Stimulated activated CD4-positive, alpha-beta T cell treated with anti-CD3 and anti-CD28 coated beads, Interleukin-4, amount 100 ng/mL, for 1 hour (primary cell): ENCODE measurements around the gene KCNIP2.

ENCODE experiments used
- DNase-seq: peaks from one replicate; pipeline ENCODE4 v3.0.0-alpha.2; 2020

The KCNIP2 gene

DNA sequence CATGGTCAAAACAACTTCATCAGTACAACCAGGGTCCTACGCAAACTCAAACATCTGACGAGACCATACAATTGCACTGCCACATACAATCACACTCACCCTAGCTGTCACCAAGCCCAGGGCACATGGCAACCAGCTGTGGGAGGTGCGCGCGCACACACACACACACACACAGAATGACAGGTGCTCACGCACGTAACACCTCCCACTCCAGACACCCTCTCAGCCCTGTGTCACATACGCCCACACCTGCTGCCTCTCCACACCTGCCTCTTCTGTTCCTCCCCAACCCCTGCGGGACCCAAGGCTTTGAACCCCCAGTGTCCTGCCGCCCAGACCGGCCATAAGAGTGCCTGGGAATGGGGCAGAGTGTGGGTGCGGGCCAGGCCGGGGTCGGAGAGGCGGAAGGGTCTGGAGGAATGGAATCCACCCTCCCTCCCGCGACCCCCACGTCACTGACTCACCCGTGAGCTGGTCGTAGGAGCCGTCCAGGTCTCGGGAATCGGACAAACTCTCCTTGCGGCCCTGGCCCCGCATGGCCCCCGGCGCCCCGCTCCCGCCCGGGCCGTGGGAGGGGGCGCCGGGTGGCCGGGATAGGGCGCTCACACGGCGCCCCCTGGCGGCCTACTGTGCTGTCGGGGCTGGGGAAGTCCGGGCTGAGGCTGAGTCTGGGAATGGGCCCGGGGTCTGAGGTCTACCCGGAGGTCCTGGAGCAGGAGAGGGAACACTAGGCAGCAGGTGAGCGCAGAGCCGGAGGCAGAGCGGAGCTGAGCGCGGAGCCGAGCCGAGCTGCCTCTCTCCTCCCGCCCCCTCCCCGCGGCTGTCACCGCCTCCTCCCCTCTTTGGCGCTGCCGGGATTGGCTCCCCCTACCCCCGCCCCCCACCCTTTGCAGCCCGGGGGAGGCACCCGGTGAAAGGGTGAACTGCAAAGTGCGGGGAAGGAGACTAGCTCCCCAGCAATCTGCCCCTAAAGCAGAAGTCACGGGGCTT, at the start of gene KCNIP2:
Gene KCNIP2 (minus strand): TSS at position 769 of the 990 bp plus-strand sequence. CDS start 232 bp downstream, at position 537.
- peak; percentile 68 for DNase-seq

DNA sequence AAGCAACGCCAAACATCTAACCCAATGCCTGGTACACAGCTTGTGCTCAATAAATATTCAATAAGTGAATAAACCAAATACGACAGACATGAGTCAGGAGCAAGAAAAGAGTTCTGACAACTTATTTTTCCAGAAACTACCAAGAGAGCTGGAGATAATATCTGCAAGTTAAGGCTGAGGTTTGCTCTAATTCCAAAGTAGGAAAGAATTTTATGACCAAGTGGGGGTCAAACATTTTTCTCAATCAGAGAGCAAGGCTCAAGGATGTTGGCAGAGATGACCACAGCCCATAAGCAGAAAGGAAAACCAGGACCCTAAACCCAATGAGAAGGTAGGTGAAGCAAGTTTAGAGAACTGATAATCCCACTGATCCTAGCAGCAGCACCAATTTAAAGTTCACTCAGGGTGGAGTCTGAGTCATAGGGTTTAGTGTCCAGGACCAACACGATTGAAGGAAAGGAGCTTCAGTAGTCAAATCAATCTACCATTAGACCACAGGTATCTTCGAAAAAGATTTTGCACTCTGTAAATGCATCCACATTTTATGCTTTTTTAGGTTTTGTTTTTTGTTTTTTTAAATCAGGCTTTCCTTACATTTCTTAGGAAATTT, 49.3 kb upstream of the KCNIP2 start:
- no peak for DNase-seq

DNA sequence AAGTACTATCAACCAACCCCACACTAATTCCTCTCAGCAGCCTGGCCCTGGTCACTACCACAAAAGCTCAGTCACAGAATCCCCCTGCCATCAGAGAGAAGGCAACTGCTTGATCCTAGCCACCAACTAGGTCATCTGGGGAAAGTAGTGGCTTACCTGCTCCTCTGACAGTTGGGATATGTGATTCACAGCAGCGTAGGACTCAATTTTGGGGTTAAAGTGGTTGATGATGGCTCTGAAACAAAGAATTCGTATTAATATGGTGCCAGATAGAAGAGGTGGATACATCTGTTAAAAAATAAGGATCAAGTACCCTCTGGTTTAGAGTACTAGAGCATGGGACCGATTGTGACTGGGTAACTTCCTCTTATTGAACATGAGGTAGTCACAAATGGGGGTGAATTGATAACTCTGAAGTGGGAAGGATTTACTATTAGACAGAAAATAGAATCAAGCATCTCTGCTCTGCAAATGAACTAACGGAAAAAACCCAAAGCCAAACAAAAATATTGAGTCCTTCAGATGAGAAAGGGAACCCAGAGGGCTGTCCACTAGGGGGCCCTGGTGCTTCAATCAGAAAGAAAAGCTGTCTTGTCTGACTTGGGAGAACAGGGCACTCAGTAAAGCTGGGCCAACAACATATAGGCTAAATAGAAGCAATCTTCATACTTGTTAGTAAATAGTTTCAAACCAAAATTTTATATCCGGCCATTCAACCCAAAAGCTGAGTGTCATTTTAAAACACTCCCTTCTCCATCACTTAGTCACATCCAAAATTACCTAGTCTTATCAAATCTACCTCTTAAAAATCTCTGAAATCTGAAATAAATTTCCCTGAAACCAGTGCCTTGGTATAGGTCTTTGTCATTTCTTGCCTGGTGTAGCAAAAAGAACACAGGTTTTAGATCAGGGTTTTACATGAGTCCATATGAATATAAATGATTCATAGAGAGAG, 45.9 kb upstream of the KCNIP2 start:
- peak; percentile 75 for DNase-seq

DNA sequence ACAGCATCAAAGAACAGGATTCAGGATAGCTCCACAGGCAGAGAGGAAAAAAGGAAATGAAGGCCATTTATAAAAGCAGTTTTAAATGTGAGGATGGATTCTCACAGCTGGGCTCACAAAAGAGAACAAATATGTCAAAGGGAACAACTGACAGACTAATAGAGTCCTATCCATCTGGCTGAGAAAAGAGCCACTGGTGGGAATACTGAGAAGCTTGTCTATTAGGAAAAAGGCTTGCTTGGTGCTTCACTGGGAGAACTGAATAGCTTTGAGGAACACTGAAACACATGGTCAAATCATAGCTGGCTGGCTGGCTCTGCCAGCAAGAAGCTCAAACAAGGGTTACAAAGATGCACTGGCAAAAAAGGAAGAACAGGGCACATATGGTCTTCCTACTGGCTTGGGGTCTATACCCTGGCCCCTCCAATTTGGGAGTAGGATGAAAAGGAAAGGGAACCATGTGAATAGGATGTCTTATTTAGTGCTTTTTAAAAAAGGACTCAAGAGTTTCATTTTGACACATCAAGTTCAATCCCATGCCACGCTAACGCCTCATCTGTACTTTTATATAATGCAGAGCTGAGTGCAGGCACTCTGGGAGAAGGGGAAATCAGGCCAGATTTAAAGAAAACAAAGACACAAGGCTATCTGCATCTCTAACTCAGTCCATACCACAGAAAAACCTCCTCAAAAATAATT, 44.8 kb upstream of the KCNIP2 start:
- no peak for DNase-seq

DNA sequence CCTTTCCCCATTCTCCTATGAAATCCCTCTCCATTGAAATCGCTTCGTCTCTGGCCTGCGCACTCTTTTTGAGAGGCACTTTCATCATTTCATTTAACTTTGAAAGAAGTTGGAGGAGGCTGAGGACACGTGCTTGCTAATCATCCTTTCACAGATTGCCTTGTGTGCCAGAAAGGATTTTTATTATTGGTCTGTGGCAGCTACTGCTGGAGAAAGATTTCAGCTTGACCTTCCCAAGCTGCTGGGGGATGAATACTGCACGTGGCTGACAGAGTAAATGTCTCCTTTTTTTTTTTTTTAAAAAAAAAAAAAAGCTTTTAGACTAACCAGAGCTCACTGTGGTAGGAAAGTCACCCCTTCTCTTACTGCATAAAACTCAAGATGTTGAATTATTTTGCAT, 44.2 kb upstream of the KCNIP2 start:
- no peak for DNase-seq

DNA sequence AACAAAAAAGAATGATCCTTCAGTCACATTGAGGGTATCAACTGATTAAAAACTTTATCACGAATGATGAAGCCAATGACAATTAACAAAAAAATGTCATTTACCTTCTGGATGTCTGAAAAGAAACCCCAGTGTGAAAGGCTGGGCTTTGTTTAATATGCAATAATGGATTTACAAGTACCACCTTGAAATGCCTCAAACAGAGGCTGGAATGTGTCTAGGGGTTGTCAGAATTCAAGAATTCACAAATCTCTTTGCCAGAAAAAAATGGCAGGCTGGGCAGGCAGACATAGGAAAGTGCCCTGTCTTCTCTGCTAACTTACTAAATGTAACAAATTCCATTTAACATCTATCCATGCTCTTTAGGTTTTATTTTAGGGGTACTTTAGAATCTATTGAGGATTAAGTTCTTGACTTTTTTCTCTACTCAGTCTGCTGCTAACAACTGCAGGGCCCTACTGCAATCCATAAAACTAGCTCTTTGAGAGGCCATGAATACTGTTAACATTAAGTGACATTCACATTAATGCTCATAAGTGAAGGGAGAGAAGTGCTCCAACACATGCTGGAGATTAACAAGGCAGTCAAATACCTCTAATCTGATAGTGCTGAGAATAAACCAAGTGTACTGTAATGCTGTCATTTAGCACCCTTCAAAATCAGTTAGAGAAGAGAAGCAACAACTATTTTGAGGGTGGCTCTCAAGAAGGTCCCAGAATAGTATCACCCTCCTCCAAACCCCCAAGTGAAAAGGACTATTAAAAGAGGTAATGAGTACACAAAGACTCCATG, 43.1 kb upstream of the KCNIP2 start:
- no peak for DNase-seq

DNA sequence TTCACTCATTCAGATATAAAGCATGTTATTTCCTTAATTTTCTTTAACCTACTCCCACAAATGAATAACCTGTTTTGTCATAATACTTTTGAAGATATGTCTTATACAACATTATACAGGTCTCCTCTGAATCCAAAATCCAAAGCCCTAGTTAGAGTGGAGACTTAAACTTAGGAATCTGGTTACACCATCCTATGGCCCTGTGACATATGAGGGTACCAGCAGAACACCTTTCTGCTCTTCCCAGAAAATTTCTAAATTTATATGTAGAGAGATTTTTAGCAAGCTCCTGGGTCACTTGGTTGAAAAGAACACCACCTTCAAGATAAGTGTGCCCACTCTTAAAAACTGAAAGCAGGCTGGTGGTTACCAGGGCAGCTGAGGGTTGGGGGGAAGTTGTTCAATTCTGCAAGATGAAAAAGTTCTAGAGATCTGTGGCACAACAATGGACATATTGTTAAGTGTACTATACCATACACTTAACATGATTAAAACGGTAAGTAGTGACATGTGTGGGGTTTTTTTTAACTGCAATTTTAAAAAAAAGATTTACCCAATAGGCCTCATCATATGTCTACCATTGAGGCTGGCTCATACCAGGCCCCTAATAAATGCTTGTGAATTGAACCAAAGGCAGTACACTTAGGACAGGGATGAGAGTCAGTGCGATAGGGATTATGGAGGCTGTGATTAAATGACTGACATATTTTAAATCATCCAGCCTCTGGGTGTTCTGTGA, 37.6 kb upstream of the KCNIP2 start:
- DNase-seq, result no peak

DNA sequence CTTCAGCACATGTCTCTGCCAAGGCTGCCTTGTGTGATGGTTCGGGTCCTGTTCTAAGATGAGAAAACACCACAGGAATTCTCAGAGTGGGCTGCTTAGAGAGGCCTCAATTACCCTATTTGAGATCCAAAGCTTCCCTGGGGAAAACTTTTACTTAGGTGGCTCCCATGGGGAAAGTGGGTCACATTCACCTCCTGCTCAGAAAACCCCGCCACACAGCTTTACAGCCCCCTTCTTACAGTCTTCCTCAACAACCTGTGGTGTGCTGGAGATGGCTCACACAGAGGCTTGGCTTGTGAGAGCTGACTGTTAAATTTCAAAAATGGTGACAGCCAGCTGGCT, 36.6 kb upstream of the KCNIP2 start:
- DNase-seq, result no peak

DNA sequence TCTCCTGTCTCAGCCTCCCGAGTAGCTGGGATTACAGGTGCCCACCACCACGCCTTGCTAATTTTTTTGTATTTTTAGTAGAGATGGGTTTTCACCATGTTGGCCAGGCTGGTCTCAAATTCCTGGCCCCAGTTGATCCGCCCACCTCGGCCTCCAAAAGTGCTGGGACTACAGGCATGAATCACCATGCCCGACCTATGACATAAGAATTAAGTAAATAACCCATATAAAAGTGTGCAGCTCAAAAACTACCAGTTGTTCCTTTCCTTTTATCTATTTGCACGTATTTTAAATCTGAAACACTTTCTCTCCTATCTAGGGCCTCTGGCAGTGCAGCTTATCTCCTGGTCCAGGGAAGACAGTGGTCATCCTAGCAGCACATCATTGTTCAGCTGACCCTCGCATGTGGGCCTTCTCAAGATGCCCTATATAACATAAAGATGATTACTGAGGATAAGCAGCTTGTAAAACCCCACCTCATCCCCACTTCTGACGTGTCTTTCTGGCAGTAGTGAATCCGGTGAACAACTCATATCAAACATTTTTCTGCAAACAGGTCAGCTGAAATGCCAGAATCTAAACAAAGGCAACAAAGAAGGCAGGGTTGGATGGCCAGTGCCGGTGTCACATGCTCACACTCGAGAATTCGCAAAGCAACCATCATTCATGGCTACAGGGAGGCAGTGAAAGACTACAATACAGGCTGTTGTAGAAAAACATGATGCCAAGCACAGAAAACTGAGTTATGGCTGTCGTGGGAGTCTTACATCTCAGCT, 36.0 kb upstream of the KCNIP2 start:
- DNase-seq, result no peak

DNA sequence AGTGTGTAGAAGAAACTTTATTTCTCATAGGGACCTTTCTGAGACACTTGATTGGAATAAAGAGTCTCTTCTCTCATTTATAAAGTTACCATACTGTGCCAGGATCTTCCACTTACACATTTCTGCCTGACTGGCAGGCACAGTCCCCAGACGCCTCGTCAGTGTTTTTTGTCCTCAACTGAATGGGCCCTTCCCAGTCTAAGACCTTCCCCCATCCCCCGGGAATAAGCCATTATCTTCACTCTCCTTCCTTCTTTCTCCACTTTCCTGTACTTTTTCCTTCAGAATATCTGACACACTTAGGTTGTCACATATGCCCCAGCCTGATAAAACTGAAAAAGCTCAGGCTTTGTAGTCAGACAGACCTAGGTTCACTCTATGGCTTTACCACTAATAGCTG, 35.3 kb upstream of the KCNIP2 start:
- DNase-seq, result no peak

DNA sequence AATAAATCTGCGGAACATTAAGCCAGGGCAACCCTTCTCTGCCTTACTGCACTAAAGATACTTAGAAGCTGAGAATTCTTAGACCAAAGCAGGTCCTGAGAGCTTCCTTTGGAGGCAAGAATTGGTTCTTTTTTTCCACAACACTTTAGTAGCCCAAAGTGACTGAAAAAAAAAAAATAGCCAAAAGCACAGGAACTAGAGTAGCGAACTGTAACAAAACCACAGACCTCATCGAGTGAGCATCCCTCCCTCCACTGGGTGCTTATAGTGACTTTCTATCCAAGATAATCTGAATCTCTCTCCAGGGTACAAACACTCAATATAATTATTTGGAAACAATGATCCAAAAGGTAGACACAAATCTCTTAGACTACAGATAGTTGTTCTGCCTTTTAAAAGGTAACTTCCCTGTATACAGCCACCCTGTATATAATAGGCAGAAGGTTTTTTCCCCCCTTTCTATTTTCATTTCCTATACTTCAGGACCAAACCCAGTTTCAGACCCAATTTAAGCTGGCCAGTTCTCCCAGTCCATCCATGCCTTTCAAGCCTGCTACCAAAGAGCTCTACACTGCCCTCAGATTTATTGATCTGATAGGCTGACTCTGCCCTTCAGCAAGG, 31.6 kb upstream of the KCNIP2 start:
- DNase-seq, result no peak

DNA sequence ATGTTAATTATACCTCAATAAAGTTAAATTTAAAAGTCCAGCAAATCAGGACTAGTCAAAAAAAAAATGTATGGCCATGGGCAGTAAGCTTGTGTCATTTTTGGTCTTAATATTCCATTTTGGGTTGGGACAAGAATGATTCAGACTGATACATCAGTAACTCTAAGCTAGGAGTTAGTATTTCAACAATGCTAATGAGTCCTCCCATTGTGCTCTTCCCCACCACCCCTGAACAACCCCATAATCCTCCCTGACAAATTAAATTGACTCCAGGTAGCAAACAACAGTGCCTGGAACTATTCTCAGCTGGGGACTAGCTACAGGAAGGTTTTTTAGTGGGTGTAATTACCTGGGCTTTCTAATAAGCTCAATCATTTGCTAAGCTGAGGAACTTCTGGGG, 30.7 kb upstream of the KCNIP2 start:
- DNase-seq, result no peak

DNA sequence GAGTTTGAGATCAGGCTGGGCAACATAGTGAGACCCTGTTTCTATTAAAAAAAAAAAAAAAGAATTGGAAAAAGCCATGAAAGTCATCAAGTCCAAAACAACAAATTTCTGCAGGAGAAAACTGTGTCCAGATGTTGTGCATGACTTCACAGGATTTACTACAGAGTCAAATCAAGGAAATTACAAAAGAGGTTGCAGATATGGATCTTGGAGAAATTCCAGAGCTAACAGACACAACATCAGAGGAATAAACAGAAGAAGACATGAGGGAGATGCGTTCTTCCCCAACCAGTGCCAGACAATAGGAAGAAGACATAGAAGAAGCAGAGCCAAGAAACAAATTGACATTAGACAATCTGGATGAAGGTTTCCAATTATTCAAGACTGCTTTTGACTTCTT, 24.3 kb upstream of the KCNIP2 start:
- no peak for DNase-seq

DNA sequence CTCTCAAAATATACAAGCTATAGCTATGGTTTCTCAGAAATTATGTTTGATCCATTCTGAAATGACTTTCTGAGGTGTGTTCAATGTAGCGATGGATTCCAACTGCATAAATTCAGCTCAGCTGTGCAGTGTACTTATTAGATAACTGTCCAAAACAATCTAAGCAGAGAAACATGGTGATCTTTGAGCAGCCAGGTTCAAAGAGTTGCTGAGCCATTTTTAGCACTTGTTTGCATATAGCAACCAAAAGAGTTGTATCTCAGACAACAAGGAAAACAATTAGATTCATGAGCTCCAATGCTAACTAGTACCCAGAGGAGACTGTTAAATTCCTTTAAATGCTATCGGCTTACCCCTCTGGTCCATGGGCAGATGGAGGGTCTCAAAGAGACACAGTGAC, 15.9 kb upstream of the KCNIP2 start:
- no peak for DNase-seq

DNA sequence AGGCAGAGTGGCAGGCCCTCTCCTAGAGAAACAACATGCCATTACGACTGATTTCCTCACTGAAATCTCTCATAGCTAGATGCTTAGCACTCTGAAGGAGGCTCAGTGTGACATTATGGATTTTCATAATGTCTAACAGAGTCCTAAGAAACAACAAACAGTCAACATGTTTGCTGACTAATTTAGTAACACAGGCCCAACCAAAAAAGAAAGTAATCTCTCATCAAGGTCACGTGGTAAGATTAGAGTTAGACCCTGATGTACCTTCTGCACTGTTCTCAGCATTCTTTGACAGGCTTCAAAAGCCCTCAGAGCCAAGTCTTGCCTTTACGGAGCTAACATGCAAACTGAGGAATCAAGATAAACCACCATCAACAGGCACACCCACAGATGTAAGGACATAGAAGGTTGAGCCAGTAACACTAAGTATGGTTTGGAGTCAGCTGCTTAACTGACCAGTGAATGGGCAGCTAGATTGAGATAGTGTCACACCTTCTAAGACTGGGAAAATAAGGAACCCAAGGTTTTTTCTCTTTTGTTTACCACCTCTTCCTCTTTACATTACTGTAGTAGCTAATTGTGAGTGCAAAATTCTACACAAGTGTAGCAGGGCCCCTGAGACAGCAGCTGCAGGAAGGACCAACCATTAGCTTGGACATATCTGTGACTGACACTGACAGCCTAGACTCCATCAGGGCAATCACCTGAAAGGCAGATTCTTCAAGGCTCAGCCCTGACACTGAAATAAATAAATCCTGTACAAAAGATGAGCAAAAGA, 15.3 kb upstream of the KCNIP2 start:
- no peak for DNase-seq

DNA sequence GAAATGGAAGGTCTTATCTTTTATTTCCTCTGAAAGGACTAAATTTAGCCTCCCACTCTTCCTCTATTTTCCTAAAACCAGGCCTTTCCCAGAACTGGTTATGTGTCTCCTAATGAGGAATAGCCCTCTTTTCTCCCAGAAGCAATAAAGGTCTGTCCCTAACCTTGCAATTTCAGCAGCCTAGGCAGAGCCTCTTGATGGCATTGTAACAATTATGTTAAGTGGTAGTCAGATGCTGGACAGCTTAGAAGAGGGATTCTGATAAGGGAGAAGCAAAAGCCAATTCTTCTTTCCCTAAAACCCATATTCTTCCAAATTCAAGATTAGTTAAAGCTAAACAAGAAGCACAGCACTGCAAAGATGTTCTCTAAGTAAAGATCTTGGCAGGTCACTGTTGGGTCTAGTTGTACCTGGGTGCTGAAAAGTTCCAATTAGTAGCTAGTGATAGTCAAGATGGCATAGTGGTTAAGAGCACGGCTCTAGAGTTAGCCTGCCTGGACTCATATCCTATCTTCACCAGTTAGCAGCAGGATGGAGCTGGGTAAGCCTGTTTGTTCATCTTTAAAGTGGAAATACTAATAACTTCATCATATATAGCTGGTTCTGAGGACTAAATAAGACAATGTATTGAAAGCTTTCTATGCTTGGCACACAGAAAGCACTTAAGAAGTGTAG, 14.3 kb upstream of the KCNIP2 start:
- no peak for DNase-seq

DNA sequence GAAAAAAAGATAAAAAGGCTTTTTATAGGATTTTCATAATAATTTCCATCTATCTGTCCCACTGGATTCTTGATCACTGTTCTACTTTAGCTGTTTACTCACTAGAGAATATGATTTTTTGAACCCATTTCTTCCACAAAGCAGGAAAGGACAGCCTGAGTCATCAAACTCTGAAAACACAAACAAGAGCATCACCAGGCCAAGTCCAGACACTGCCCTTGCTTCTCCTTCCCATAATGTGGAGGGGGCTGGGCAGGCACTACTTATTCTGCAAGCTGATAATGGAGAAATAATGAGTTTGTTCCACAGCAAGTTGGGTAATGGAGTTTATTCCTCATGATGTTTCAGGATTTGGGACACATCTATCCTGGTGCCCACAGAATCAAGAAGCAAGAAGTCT, 13.0 kb upstream of the KCNIP2 start:
- DNase-seq, result no peak

DNA sequence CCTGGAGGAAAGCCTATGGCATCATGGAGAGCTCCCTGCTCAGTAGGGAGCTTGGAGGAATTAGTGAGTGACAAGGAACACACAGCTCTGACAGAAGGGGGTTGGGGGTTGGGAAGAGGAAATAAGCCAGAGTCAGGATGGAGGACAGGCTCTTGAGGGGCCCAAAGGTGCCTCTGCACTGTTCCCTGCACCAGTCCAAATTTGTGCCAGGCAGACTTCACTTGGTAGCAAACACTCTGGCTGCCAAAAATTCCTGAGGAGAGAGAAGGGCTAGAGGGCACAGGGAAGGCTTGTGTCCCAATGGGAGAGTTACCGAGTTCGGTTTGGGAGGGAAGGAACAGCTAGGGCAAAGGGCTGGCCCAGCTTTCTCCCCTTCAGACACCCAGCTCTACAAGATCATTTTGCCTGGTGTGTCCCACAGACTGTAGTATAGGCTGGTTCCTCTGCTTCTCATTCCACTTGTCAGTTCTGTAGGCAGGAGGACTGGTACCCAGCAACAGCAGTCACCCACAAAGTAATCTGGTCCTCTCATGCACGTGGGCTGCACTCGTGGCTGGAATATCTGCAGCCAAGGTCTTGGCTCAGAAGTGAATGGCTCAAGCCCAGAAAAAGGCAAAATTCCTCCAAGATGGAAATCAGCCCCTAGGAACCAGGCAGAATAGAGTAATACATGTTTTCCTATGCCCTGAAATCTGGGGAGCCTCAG, 8.0 kb upstream of the KCNIP2 start:
- no peak for DNase-seq
